Keratinocyte (primary cell): ENCODE measurements around the gene SATB2. TPM values are rescaled to one million over a fixed set of nuclear protein-coding genes. Genes with fewer than 3 reads are reported as not detected.

Experiments used
- DNase-seq: peaks from one replicate; pipeline ENCODE4 v3.0.0-alpha.2; 2011; ENCODE audit warnings: low read depth, missing footprints, low spot score
- FAIRE-seq: peaks from 2 replicates; lab custom pipeline; 2011; peaks lifted over from hg19 to GRCh38; lab: Jason Lieb, UNC
- H2AFZ ChIP-seq: 2 replicates; pipeline ENCODE4 v1.6.0; 2012; ENCODE audit warnings: low read length, control low read depth, inconsistent platforms; ENCODE audit not compliant: control insufficient read depth
- H3K27ac ChIP-seq: 2 replicates; pipeline ENCODE4 v1.5.1; 2011; ENCODE audit warnings: low read length; ENCODE audit not compliant: control insufficient read depth, insufficient read depth
- H3K27me3 ChIP-seq: 3 replicates; pipeline ENCODE4 v1.6.0; 2011; ENCODE audit warnings: low read length; ENCODE audit not compliant: control insufficient read depth, insufficient read depth; ENCODE audit errors: extremely low read depth
- H3K36me3 ChIP-seq, 2 experiments: 2 replicates in 1 of 2; 3 replicates in 1 of 2; pipeline ENCODE4 v1.5.1; 2011; ENCODE audit warnings: low read length in 2 of 2, mild to moderate bottlenecking in 1 of 2; ENCODE audit not compliant: control insufficient read depth in 2 of 2, insufficient read depth in 2 of 2; ENCODE audit errors: extremely low read depth in 1 of 2
- H3K4me1 ChIP-seq: 3 replicates; pipeline ENCODE4 v1.5.1; 2011; ENCODE audit warnings: low read length; ENCODE audit not compliant: control insufficient read depth, insufficient read depth; ENCODE audit errors: extremely low read depth
- H3K4me2 ChIP-seq: 3 replicates; pipeline ENCODE4 v1.6.0; 2011; ENCODE audit warnings: low read depth, low read length; ENCODE audit not compliant: control insufficient read depth, insufficient read depth; ENCODE audit errors: extremely low read depth
- H3K4me3 ChIP-seq, 3 experiments: fragments of 200-600 bp in 1 of 3; sonication (generic) in 1 of 3; 2 replicates in 2 of 3; 3 replicates in 1 of 3; pipeline ENCODE4 v1.5.1; 2011 to 2016; ENCODE audit warnings: low read length in 3 of 3, mild to moderate bottlenecking in 3 of 3, control low read depth in 2 of 3, inconsistent platforms in 1 of 3, low read depth in 1 of 3, mixed read lengths in 1 of 3, mixed run types in 1 of 3, moderate library complexity in 1 of 3; ENCODE audit not compliant: control insufficient read depth in 2 of 3, insufficient read depth in 2 of 3; ENCODE audit errors: extremely low read depth in 1 of 3
- H3K79me2 ChIP-seq: 2 replicates; pipeline ENCODE4 v1.6.0; 2012; ENCODE audit warnings: low read length; ENCODE audit not compliant: control insufficient read depth, insufficient read depth
- H3K9ac ChIP-seq: 3 replicates; pipeline ENCODE4 v1.6.0; 2011; ENCODE audit warnings: low read length; ENCODE audit not compliant: control insufficient read depth, insufficient read depth; ENCODE audit errors: extremely low read depth
- H3K9me1 ChIP-seq: 3 replicates; pipeline ENCODE4 v1.6.0; 2011; ENCODE audit warnings: low read length; ENCODE audit not compliant: control insufficient read depth, insufficient read depth; ENCODE audit errors: extremely low read depth
- H3K9me3 ChIP-seq: 2 replicates; pipeline ENCODE4 v1.5.1; 2012; ENCODE audit warnings: low read depth, low read length; ENCODE audit not compliant: control insufficient read depth
- H4K20me1 ChIP-seq: 3 replicates; pipeline ENCODE4 v1.6.0; 2011; ENCODE audit warnings: low read length; ENCODE audit not compliant: control insufficient read depth, insufficient read depth; ENCODE audit errors: extremely low read depth
- CTCF ChIP-seq, 3 experiments: IDR thresholded peaks in 1 of 3; conservative IDR thresholded peaks in 1 of 3; optimal IDR thresholded peaks in 1 of 3; 2 replicates in 2 of 3; 3 replicates in 1 of 3; pipeline versions ENCODE3 to v1.5.1; 2011; ENCODE audit warnings: low read length in 3 of 3, mild to moderate bottlenecking in 3 of 3, moderate library complexity in 2 of 3, control low read depth in 1 of 3, inconsistent platforms in 1 of 3; ENCODE audit not compliant: insufficient read depth in 2 of 3; ENCODE audit errors: extremely low read depth in 1 of 3
- EZH2 ChIP-seq: IDR thresholded peaks from one replicate; pipeline ENCODE4 v1.6.1; 2012; ENCODE audit warnings: inconsistent platforms, mild to moderate bottlenecking, low read length, moderate library complexity
- dilution Hi-C: fragments of 300-500 bp; cut with MboI; formaldehyde crosslinking; loops from one replicate; pipeline ENCODE4 v1.7.0; 2020; ENCODE audit warnings: low sequenced_read_pairs; ENCODE audit not compliant: extremely low pct_ligation_motif_present
- polyA plus RNA-seq, 5 experiments: library from polyadenylated mRNA; depleted of rRNA in 3 of 5; stranded (reverse) in 3 of 5; stranded (forward) in 1 of 5; unstranded in 1 of 5; fragments of >200 nt; gene quantifications; 1 replicate in 1 of 5; 2 replicates in 3 of 5; 3 replicates in 1 of 5; pipeline versions ENCODE4 v1.2.1 to v1.2.3, GENCODE V29; 2011 to 2012; ENCODE audit warnings: missing spikeins in 2 of 5, low read depth in 1 of 5, low replicate concordance in 1 of 5

Gene SATB2
- polyA plus RNA-seq, 1 donor (not counting 4 experiments of a cell fraction or from before 2014, with no cell fraction given): 1.4 TPM

GRCh38 chr2:199495147-199495546 is 37.4 kb upstream of the SATB2 start:
- Histone ChIP-seq H4K20me1 (no peaks in the 10 kb centered on the region), H2AFZ (no peak overlapping the region), H3K9me1 (no peaks in the 10 kb centered on the region), H3K79me2 (no peaks in the 10 kb centered on the region), H3K36me3 (no peaks in the 10 kb centered on the region), H3K4me1 (no peaks in the 10 kb centered on the region), H3K4me3 (no peak overlapping the region), H3K9me3 (no peaks in the 10 kb centered on the region), H3K27me3 (no peaks in the 10 kb centered on the region), H3K9ac (no peak overlapping the region), H3K27ac (no peak overlapping the region), H3K4me2 (no peak overlapping the region)
- DNase-seq: no peak
- no peak for FAIRE-seq
- TF ChIP-seq CTCF (optimal IDR thresholded peaks at IDR 0.05 in 1 of 3, IDR thresholded peaks at IDR 0.05 in 1 of 3, conservative IDR thresholded peaks at IDR 0.05 in 1 of 3; ENCODE audit: extremely low read depth in 1 of 3, insufficient read depth in 2 of 3, low read length in 3 of 3) (no peak), EZH2 (no peak)
- dilution Hi-C loops: no loop called here

GRCh38 chr2:199490049-199490448 is 32.3 kb upstream of the SATB2 start:
- Histone ChIP-seq H3K4me3 (no peak overlapping the region), H3K9me3 (no peaks in the 10 kb centered on the region), H3K36me3 (no peaks in the 10 kb centered on the region), H3K27ac (no peak overlapping the region), H3K9ac (no peak overlapping the region), H3K79me2 (no peaks in the 10 kb centered on the region), H2AFZ (no peak overlapping the region), H3K4me2 (no peak overlapping the region), H3K27me3 (no peaks in the 10 kb centered on the region), H3K4me1 (no peaks in the 10 kb centered on the region), H3K9me1 (no peaks in the 10 kb centered on the region), H4K20me1 (no peaks in the 10 kb centered on the region)
- no peak for DNase-seq
- FAIRE-seq: no peak
- TF ChIP-seq EZH2: no peak
- TF ChIP-seq CTCF (optimal IDR thresholded peaks at IDR 0.05 in 1 of 3, IDR thresholded peaks at IDR 0.05 in 1 of 3, conservative IDR thresholded peaks at IDR 0.05 in 1 of 3; ENCODE audit: extremely low read depth in 1 of 3, insufficient read depth in 2 of 3, low read length in 3 of 3): no peak
- dilution Hi-C loops: no loop called here
